8988T (cell line): ENCODE measurements around the gene MPL.

ENCODE experiments used
- DNase-seq: peaks from one replicate; pipeline ENCODE4 v3.0.0; 2011

Gene MPL

GRCh38 chr1:43327549-43328292, 9.9 kb upstream of the MPL start:
- no peak for DNase-seq

- no peak for DNase-seq
Measured at GRCh38 chr1:43329995-43330751, 7.4 kb upstream of the MPL start.

GRCh38 chr1:43331688-43332087, 5.9 kb upstream of the MPL start:
- DNase-seq: no peak

GRCh38 chr1:43334453-43335205, 3.0 kb upstream of the MPL start:
- no peak for DNase-seq

- no peak for DNase-seq
Measured at GRCh38 chr1:43338001-43338400, 383 bp downstream of the MPL start.

GRCh38 chr1:43339584-43340232, 2.1 kb downstream of the MPL start:
- no peak for DNase-seq

- no peak for DNase-seq
Measured at GRCh38 chr1:43340559-43340958, 2.9 kb downstream of the MPL start.

- no peak for DNase-seq
Measured at GRCh38 chr1:43344267-43344850, 6.7 kb downstream of the MPL start.

- no peak for DNase-seq
Measured at GRCh38 chr1:43345120-43345519, 7.5 kb downstream of the MPL start.

GRCh38 chr1:43346636-43347035, 9.0 kb downstream of the MPL start:
- DNase-seq: no peak

GRCh38 chr1:43348343-43348808, 10.8 kb downstream of the MPL start:
- DNase-seq: no peak

GRCh38 chr1:43348809-43349593, 11.4 kb downstream of the MPL start:
- DNase-seq: peak; percentile 83

- DNase-seq: no peak
Measured at GRCh38 chr1:43349594-43350306, 12.1 kb downstream of the MPL start.

GRCh38 chr1:43350976-43351375, 13.4 kb downstream of the MPL start:
- DNase-seq: no peak

- no peak for DNase-seq
Measured at GRCh38 chr1:43351421-43352350, 14.1 kb downstream of the MPL start.

GRCh38 chr1:43352351-43352705, 14.7 kb downstream of the MPL start:
- DNase-seq: no peak

GRCh38 chr1:43352881-43353280, 15.3 kb downstream of the MPL start:
- DNase-seq: no peak

GRCh38 chr1:43354471-43354870, 16.9 kb downstream of the MPL start:
- no peak for DNase-seq

- DNase-seq: no peak
Measured at GRCh38 chr1:43354936-43355335, 17.3 kb downstream of the MPL start.

GRCh38 chr1:43357251-43357650, 19.6 kb downstream of the MPL start:
- no peak for DNase-seq
